B cell (primary cell): Measurements from ENCODE around the gene RNF17. TPM values are rescaled to one million over a fixed set of nuclear protein-coding genes. Genes with fewer than 3 reads are reported as not detected.

ENCODE experiments used
- ATAC-seq: fragments of 200-7000 bp; cut with Tn5 transposase; one replicate; pipeline ENCODE4 v1.10.0; 2021; ENCODE audit warnings: low read depth, mild to moderate bottlenecking, moderate number of reproducible peaks, moderate library complexity
- CTCF ChIA-PET: fragments of 350-600 bp; sonication (Branson Sonifier 250); formaldehyde crosslinking; loops from one replicate; lab custom pipeline; 2021; ENCODE audit warnings: antibody characterized with exemption, inconsistent platforms; lab: Charles Lee
- POLR2A ChIA-PET: fragments of 350-600 bp; sonication (Branson Sonifier 250); formaldehyde crosslinking; loops from one replicate; lab custom pipeline; 2021; ENCODE audit warnings: antibody characterized with exemption; lab: Charles Lee
- DNase-seq: peaks from one replicate; pipeline ENCODE4 v3.0.0; 2013
- H2AFZ ChIP-seq: 2 replicates; pipeline ENCODE4 v1.6.1; 2012; ENCODE audit warnings: mild to moderate bottlenecking, low read depth, low read length; ENCODE audit not compliant: insufficient read depth, poor library complexity, severe bottlenecking
- H3K27ac ChIP-seq, 2 donors: 1 replicate in 1 of 2; 2 replicates in 1 of 2; pipeline ENCODE4 v1.5.1; 2012 to 2013; ENCODE audit warnings: low read length in 2 of 2, mild to moderate bottlenecking in 2 of 2, moderate library complexity in 1 of 2
- H3K27me3 ChIP-seq, 4 experiments: fragments of 200-600 bp in 1 of 4; sonication (generic) in 1 of 4; replicated peaks in 1 of 4; 1 replicate in 2 of 4; 2 replicates in 2 of 4; pipeline versions ENCODE4 v1.6.1 to v1.7.0; 2013 to 2016; ENCODE audit warnings: low read length in 3 of 4, mild to moderate bottlenecking in 2 of 4, mixed read lengths in 1 of 4, moderate library complexity in 1 of 4; ENCODE audit not compliant: insufficient read depth in 4 of 4, control insufficient read depth in 3 of 4; ENCODE audit errors: control extremely low read depth in 1 of 4
- H3K36me3 ChIP-seq, 2 experiments: replicated peaks in 1 of 2; 1 replicate in 1 of 2; 2 replicates in 1 of 2; pipeline versions ENCODE4 v1.6.1 to v1.7.1; 2013; ENCODE audit warnings: low read length in 1 of 2; ENCODE audit not compliant: insufficient read depth in 2 of 2, control insufficient read depth in 1 of 2; ENCODE audit errors: control extremely low read depth in 1 of 2, extremely low read depth in 1 of 2
- H3K4me1 ChIP-seq, 2 donors: fragments of 200-600 bp in 1 of 2; sonication (generic) in 1 of 2; 1 replicate in 1 of 2; 2 replicates in 1 of 2; pipeline versions ENCODE4 v1.5.1 to v1.6.1; 2013 to 2017; ENCODE audit warnings: low read length in 2 of 2; ENCODE audit not compliant: control insufficient read depth in 2 of 2, insufficient read depth in 2 of 2
- H3K4me2 ChIP-seq: replicated peaks from 2 replicates; pipeline ENCODE3; 2012; ENCODE audit warnings: mild to moderate bottlenecking, low read depth, low read length; ENCODE audit not compliant: poor library complexity, severe bottlenecking
- H3K4me3 ChIP-seq, 5 experiments: fragments of 200-600 bp in 1 of 5; sonication (generic) in 1 of 5; 1 replicate in 3 of 5; 2 replicates in 2 of 5; pipeline versions ENCODE4 v1.5.1 to v1.7.0; 2011 to 2016; ENCODE audit warnings: low read length in 4 of 5, mild to moderate bottlenecking in 4 of 5, low read depth in 2 of 5, control low read depth in 1 of 5, moderate library complexity in 1 of 5; ENCODE audit not compliant: insufficient read depth in 1 of 5; ENCODE audit errors: control extremely low read depth in 1 of 5, extremely low read depth in 1 of 5
- H3K79me2 ChIP-seq: fragments of 200-600 bp; sonication (generic); one replicate; pipeline ENCODE4 v1.6.0; 2016; ENCODE audit warnings: low read length; ENCODE audit not compliant: control insufficient read depth, insufficient read depth
- H3K9ac ChIP-seq: fragments of 200-600 bp; sonication (generic); 2 replicates; pipeline ENCODE4 v1.6.1; 2017; ENCODE audit warnings: mild to moderate bottlenecking, low read length, moderate library complexity
- H3K9me3 ChIP-seq, 3 donors: one replicate each; pipeline versions ENCODE4 v1.6.1 to v1.7.1; 2013; ENCODE audit warnings: low read length in 2 of 3; ENCODE audit not compliant: control insufficient read depth in 2 of 3, insufficient read depth in 1 of 3; ENCODE audit errors: control extremely low read depth in 1 of 3
- H4K20me1 ChIP-seq: 2 replicates; pipeline ENCODE4 v1.6.0; 2012; ENCODE audit warnings: mild to moderate bottlenecking, low read length; ENCODE audit not compliant: insufficient read depth, control insufficient read depth, poor library complexity, severe bottlenecking
- H3K27ac Mint-ChIP-seq: one replicate; pipeline ENCODE4 v1.8.0; 2021; ENCODE audit warnings: mixed read lengths
- H3K27me3 Mint-ChIP-seq: one replicate; pipeline ENCODE4 v1.8.0; 2021; ENCODE audit warnings: mixed read lengths
- H3K4me1 Mint-ChIP-seq: one replicate; pipeline ENCODE4 v1.8.0; 2021; ENCODE audit warnings: mixed read lengths
- H3K4me3 Mint-ChIP-seq: one replicate; pipeline ENCODE4 v1.8.0; 2021; ENCODE audit warnings: mixed read lengths
- H3K9me3 Mint-ChIP-seq: one replicate; pipeline ENCODE4 v1.8.0; 2022; ENCODE audit warnings: mixed read lengths; ENCODE audit not compliant: insufficient read depth
- CTCF ChIP-seq: fragments of 200-600 bp; IDR thresholded peaks from one replicate; pipeline ENCODE4 v1.8.0; 2022; ENCODE audit warnings: antibody characterized with exemption, mild to moderate bottlenecking
- EZH2 ChIP-seq: IDR thresholded peaks from 2 replicates; pipeline ENCODE4 v1.6.1; 2012; ENCODE audit warnings: borderline replicate concordance, low read depth, mild to moderate bottlenecking, moderate library complexity, low read length; ENCODE audit not compliant: insufficient read depth, poor library complexity, severe bottlenecking
- WGBS: methylation state at CpG from one replicate; pipeline ENCODE4 v1.1.5; 2013; ENCODE audit warnings: missing lambda C conversion rate; ENCODE audit not compliant: insufficient coverage; 5-methylcytosine and 5-hydroxymethylcytosine counted together
- intact Hi-C: fragments of 100-400 bp; cut with micrococcal nuclease; formaldehyde crosslinking; loops from one replicate; pipeline ENCODE4 v1.10.0; 2022
- polyA plus RNA-seq: library from polyadenylated mRNA; depleted of rRNA; stranded (reverse); fragments of >200 nt; gene quantifications from 2 replicates; pipeline ENCODE4 v1.2.3, GENCODE V29; 2012
- total RNA-seq, 2 donors: library from RNA; stranded (reverse); fragments of 120-200 nt in 1 of 2; gene quantifications; 1 replicate in 1 of 2; 2 replicates in 1 of 2; pipeline versions ENCODE4 v1.2.3 to v1.2.4, GENCODE V29; 2013 to 2022

RNF17 gene
- total and polyA plus RNA-seq, 2 donors (not counting 1 experiment from before 2014, with no cell fraction given), result 0.12 TPM; not detected in 1

GRCh38 chr13:24916464-24916863 lies 152.5 kb downstream of the RNF17 start:
- Histone ChIP-seq H3K27ac (no peak overlapping the region), H3K4me2 (no peak overlapping the region), H4K20me1 (no peaks in the 10 kb centered on the region), H3K36me3 (peaks cover 0 to 7% of the 10 kb centered on the region in 2 experiments), H3K4me1 (no peaks in the 10 kb centered on the region), H3K4me3 (no peak overlapping the region), H3K27me3 (no peaks in the 10 kb centered on the region), H3K79me2 (peaks cover 60% of the 10 kb centered on the region), H3K9ac (no peak overlapping the region), H3K9me3 (no peaks in the 10 kb centered on the region), H2AFZ (no peak overlapping the region)
- no peak for TF ChIP-seq EZH2
- no peak for TF ChIP-seq CTCF
- Mint-ChIP-seq H3K4me3 (no peak overlapping the region), H3K4me1 (no peaks in the 10 kb centered on the region), H3K9me3 (no peaks in the 10 kb centered on the region), H3K27me3 (no peaks in the 10 kb centered on the region), H3K27ac (no peak overlapping the region)
- CTCF ChIA-PET, result no interaction called here
- ATAC-seq, result no peak
- intact Hi-C loops, result no loop called here
- DNase-seq, result no peak
- POLR2A ChIA-PET, result no interaction called here

- DNase-seq, result no peak
- Mint-ChIP-seq H3K27me3 (no peaks in the 10 kb centered on the region), H3K27ac (no peak overlapping the region), H3K4me3 (peak overlapping the region; percentile 55), H3K4me1 (peaks cover 15% of the 10 kb centered on the region), H3K9me3 (no peaks in the 10 kb centered on the region)
- intact Hi-C loops, result loop anchor here (5.0 to 10.0 kb wide), 3 partner anchors 381 to 1864 kb away; partner anchors contain the start of gene NUP58
- TF ChIP-seq CTCF (no peak), EZH2 (no peak)
- CTCF ChIA-PET, result no interaction called here
- no peaks in the 10 kb centered on the region for H3K27me3 ChIP-seq
- H2AFZ ChIP-seq, result no peak overlapping the region
- H3K36me3 ChIP-seq, result no peaks in the 10 kb centered on the region
- no peaks in the 10 kb centered on the region for H3K9me3 ChIP-seq
- no peak overlapping the region for H3K27ac ChIP-seq
- H3K4me1 ChIP-seq, result peaks cover 5 to 11% of the 10 kb centered on the region in 2 donors
- no peak for ATAC-seq
- 100% methylated on average over 3 of the region's 6 CpGs for WGBS
- POLR2A ChIA-PET, result no interaction called here
- no peaks in the 10 kb centered on the region for H4K20me1 ChIP-seq
- H3K4me2 ChIP-seq, result no peak overlapping the region
- peaks cover 49% of the 10 kb centered on the region for H3K79me2 ChIP-seq
- no peak overlapping the region for H3K9ac ChIP-seq
- H3K4me3 ChIP-seq, result no peak overlapping the region
Measured at GRCh38 chr13:24921003-24921402, 157.0 kb downstream of the RNF17 start.
